GM21825 (cell line): ENCODE results near the gene YIPF2.

Experiments used
- ATAC-seq: cut with Tn5 transposase; IDR thresholded peaks from one replicate; pipeline ENCODE4 v1.9.1; 2021; ENCODE audit warnings: mild to moderate bottlenecking, moderate library complexity; ENCODE audit not compliant: unreplicated experiment

YIPF2 gene

DNA sequence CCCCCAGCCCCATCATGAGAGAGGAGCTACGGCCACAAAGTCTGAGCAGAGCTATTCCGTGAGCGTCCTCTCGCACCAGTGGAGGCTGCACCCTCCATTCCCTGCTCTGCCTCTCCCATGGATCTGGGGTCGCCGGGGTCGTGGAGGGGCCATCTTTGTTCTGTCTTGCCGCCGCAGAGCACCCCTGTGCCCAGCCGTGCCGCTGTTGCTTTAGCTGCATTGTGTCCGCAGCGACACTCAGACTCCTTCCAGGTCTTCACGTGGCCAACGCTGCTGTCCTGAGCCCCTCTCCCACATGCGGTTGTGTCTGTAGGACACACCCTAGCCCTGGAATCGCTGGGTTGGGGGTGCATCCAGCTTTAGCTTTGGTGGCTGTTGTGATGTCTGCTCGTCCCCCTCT lies 15.8 kb downstream of the YIPF2 start:
- ATAC-seq, result no peak

DNA sequence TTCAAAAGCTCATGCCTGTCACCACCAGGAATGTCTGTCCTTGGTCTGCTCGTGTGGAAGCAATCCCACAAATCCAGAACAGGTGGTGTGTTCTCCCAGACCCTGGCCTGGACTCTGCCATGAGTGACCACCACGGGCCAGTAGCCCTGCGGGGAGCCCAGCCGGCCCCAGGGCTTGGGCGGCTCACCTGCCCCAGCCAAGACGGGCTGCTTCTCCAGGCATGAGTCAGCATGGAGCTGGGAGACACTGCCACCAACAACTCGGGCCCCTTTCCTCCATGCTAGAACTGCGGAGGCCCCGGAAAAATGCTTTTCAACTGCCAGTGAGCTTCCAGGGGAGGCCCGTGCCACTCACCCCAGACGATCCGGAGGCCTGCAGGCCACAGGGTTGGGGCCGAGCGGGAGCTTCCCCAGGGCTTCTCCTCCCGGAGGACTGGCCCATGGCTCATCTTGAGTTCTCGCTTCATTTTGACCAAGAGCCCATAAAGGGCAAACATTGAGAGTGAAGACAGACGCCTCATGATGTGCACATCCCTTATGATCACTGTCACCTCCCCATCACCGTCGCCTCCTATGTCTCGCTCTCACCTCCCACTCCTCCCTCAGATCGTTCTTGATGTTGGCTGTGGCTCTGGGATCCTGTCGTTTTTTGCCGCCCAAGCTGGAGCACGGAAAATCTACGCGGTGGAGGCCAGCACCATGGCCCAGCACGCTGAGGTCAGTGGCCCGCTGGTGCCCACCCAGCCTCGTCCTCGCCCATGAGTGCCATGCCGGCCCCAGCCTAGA lies 16.7 kb downstream of the YIPF2 start:
- no peak for ATAC-seq

DNA sequence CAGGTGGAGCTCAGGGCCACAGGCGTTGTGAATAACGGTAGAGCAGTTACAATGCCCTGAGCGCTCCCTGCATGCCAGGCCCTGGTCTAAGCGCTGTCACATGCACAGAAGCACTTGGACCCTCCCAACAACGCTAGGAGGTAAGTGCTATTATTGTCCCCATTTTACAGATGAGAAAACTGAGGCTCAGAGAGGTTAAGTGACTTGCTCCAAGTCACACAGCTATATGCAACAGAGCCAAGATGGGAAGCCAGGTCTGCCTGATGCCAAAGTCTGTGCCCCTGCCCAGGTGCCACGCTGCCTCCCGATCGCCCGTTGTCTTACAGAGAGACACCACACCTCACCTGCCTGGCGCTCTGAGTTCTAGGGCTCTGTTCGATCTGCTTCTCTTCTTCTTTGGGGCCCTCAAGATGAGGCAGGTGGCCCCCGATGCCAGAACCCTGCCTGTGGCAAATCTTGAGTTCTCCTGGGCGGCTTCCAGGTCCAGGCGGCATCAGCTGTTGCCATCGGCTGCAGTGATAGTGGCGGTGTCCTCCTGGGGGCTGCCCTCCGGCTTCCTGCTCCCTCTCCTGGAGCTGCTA lies 20.0 kb downstream of the YIPF2 start:
- ATAC-seq, result no peak

DNA sequence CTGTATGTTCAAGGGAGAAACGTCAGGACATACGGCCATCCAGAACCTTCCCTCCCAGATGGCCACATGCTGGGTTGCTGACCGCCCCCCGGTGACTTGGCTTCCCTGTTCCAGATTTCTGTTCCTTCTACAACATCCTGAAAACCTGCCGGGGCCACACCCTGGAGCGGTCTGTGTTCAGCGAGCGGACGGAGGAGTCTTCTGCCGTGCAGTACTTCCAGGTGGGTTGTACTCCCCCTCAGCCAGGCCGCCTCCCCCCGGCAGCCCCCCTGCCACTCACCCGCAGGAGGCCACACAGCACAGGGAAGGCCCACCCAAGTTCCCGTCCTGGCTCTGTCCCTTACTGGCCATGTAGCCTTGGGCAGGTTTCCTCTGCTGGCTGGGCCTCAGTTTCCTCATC lies 20.5 kb downstream of the YIPF2 start:
- no peak for ATAC-seq

DNA sequence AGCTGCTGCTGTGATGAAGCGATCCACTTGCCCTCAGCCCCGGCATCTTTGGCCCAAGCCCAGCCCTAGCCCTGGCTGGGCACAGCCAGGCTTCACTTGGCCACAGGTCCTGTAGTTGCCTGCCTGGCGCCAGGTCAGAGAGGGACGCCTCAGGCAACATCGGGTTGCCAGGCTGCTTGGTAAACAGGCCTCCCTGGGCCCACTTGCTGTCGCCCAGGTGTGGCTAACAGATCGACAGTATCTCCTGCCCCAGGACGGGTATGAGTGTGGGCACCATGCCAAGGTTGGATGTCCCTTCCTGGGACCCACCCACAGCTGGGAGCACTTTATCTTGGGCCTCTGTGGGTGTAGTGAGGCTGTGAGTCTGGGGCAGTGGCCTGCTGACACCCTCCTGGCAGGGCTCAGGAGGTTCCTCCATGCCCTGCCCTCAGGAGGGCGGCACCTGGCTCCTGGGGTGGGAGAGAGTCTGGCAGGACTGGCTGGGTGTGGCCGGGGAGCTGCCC lies 29.2 kb downstream of the YIPF2 start:
- ATAC-seq, result no peak

DNA sequence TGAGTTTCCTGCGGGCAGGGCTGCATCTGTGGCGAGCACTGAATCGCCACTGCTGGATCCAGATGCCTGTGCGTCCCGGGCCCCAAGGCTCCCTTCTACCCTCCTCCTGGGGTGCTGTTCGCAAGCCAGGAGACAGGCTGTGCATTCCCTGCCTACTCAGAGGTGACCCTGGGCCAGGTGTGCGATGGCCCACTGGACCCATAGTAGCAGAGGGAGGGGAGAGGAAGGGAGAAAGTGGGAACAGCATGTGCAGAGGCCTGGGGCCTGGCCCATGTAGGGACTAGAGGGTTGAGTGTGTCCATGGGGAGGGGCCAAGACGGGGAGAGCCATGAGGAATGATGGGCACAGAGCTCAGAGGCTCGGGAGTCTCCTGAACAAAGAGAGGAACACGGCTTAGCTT lies 29.8 kb downstream of the YIPF2 start:
- no peak for ATAC-seq

DNA sequence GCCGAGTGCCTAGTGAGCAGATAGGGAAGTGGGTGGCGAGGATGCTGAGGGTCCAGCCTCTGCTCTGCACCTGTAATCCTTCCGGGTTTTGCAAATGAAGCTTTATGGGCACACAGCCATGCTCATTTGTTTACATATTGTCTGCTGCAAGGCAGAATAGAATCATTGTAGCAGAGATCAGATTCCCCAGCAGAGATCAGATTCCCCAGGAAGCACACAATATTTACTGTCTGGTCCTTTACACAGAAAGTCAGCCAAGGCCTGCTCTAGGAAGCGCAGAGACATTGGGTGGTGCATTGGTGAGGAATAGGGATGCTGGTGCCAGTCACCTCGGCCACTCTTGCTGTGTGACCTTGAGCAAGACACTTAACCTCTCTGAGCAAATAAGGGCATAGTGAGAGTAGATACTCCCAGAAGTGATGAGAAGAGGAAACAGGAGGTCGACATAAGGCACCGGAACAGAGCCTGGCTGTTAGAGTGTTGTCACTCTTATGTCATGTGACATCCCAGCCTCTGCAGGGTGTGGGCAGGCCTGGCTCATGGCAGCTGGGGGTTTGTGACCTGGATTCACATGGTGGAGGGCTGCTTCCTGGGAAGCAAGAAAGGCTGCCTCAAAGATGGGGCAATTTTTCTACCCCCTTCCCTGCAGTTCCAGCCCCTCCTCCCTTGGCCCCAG lies 31.4 kb downstream of the YIPF2 start:
- ATAC-seq, result no peak

DNA sequence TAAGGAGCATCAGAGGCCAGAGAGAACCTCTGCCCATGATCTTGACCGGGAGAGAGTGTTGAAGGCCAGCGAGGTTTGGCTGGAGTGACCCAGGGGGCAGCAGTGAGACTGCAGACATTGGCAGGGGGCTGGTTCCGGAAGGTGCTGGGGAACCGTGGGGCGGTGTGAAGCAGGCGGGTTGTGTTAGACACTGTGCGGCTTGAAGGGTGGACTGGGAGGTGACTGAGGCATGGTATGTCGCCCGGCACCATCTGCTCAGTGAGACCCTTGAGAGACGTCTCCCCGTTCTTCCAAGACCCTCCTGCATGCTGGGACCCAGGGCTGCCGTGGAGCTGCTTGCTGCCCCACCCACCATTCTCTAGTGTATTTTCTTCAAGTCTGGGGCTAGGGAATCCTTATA lies 32.5 kb downstream of the YIPF2 start:
- no peak for ATAC-seq

DNA sequence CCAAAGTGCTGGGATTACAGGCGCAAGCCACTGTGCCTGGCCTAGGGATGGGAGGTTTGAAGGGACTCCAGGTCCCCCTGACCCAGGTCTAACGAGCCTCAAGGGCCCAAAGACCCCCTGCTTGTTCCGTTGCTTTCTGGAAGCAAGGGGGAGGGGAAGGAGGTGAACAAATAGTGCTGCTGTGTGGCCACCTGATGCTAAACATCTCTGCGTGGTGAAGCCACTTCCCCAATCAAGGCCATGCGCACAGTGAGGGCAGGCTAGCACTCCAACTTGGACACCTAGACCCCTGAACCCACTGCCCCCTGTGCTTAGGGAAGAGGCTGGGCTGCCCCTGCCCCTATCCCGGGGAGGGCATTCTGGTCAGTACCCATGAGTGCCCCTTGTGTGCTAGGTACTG lies 33.1 kb downstream of the YIPF2 start:
- no peak for ATAC-seq

DNA sequence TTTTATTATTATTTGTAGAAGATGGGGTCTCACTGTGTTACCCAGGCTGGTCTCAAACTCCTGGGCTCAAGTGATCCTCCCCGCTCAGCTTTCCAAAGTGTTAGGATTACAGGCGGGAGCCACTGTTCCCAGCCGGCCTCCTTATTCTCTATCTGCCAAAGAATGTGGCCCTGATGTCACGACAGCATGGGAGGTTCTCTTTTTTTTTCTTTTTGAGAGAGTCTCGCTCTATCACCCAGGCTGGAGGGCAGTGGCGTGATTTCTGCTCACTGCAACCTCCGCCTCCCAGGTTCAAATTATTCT lies 33.6 kb downstream of the YIPF2 start:
- no peak for ATAC-seq

DNA sequence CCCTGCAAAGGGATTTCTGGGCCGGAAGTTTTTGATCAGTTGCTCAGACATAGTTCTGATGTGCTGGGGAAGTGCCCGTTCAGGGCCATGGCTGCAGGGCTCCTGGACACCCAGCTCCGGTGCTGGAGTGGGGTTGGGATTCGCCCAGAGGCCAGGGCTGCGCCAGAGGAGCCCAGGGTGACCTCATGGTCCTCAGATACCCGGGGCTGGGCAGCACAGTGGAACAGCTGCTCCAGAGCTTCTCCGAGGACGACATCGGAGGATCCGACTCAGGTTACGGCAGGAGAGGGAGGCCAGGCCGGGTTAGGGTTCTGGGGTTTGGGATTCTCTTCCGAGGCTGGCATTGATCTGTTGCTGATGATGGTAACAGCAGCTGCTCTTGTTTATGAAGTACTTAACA lies 36.2 kb downstream of the YIPF2 start:
- no peak for ATAC-seq

DNA sequence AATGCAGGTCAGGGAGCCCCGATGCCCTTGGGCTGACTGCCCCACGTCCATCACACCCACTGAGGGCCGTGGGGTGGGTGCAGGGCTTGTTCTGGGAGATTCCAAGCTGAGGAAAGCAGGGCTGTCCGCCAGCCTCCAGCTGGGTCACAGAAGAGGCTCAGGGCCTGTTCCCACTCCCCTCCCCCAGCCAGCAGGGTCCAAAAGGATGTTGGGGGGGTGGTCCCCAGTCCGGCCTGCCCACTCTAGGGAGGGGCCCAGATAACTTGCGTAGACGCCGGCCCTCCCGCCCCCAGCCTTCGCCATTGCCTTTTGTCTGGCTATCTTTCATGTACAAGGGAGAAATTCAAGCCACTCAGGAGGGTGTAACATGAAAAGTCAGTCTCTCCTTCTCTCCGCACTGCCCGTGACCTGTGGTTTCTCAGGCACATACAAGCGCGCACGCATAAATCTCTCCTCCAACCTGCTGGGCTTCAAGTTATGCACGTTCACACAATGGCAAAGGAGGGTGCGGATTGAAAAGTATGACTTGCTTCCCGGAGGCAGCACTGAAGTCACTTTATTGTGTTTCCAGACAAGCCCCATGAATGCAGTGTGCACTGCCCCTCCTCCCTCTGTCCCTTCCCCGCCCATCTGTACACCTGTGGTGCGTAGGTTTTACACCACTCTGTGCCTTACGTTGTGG lies 36.9 kb downstream of the YIPF2 start:
- ATAC-seq, result no peak

DNA sequence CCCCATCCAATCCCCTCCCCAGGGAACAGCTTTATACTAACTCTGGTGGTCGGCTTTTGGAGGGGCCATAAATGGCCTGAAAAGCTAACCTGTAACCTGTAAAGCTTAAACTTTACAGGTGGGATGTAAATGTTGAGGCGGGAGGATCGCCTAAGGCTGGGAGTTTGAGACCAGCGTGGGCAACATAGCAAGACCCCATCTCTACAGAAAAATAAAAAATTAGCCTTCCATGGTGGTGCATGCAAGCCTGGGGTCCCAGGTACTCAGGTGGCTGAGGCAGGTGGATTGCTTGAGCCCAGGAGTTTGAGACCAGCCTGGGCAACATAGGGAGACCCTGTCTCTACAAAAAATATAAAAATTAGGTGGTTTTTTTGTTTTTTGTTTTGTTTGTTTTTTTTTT lies 38.6 kb downstream of the YIPF2 start:
- no peak for ATAC-seq

DNA sequence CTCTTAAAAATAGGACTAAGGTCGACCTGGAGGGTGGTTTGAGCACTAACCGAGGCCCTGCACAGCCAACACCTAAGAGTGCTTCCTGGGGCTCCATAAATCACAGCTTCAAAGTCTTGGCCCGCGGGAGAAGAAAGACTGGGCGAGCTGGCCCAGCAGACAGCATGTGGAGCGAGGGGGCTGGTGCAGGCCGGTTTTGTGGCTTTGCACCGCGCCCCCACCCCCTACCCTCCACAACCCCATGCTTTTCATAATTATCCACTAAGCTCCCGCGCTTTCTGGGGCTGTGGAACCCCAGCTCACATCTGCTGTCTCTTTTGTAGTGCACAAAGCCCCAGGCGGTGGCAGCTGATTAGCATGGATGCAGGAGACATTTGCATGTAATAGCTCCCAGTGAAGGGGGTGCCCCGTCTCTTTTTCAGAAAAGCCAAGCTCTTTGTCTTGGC lies 40.0 kb downstream of the YIPF2 start:
- ATAC-seq, result no peak

DNA sequence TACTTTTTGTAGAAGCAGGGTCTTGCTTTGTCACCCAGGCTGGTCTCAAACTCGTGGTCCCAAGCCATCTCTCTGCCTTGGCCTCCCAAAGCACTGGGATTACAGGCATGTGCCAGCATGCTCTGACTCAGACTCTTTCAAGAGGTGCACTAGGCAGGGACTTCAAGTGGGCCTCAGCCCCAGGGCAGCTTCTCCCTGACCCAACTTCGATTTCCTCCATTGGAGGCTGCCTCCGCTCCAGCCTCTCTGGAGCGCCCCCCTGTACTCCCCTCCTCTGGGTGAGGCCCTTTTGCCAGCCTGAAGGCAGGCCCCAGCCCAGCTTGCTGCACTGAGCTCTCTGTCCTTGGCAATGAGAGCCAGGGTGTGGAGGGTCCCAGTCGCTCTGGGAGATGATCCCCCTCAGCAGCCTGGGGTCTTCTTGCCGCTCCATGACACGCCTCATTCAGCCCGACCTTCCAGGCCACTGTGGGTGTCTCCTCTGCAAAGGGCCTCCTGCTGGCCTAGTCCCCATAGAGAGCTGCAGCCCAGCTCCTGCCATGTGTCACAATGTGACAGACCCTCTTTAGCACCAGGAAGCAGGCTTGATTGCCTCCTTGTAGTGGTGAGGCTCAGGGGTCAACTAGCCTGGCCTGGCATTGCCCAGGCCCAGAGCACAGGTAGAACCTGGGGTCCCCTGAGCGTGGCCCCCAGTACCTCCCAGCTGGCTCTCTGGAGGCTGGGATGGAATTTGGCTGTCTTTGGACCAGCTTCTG lies 40.6 kb downstream of the YIPF2 start:
- no peak for ATAC-seq

DNA sequence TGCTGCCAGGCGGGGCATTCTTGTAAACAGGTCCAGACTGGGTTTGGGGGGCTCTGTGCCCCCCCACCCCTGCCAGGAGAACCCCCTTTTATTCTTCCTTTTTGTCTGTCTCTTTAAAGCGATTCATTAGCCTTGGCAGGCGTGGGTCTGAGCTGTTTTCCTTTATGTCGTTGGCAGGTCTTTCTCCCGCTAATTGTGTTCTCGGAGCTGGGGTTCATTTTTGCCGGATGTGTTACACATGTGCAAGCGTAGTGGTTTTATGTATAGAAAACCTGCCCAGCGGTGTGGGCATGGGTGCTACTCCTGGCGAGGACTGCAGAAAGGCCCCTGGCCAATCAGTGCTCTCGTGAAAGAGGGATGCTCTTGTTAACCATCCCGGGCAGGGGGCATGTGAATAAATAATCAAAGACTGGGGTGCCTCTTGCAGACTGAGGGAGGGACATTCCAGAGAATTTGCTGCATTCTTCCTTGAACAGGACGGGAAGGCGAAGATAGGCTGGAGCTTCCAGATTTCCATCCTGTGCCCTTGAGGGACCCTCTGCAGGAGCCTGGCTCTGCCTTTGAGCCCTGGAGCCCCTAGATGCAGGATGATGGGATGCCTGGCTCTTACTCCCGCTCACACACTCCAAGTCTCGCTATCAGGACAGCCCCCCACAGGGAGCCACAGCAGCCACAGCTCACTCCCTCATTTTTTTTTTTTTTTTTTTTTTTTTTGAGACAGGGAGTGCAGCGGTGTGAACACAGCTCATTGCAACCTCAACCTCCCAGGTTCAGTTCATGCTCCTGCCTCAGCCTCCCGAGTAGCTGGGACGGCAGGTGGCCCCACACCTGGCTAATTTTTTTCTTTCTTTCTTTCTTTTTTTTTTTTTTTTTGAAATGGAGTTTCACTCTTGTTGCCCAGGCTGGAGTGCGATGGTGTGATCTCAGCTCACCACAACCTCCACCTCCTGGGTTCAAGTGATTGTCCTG lies 43.0 kb downstream of the YIPF2 start:
- ATAC-seq, result no peak

DNA sequence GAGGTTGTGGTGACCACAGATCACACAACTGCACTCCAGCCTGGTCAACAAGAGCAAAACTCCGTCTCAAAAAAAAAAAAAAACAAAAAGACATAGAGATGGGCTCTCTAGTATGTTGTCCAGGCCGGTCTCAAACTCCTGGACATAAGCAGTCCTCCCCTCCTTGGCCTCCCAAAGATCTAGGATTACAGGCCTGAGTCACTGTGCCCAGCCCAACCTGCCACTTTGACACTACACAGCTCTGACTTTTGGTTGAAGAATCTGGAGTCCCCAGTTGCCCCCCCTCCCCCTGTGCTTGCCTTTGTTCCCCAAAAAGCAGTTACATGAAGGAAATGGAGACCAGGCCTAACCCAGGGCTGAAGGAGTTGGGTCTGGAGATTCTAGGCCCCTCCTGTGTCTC lies 44.2 kb downstream of the YIPF2 start:
- ATAC-seq, result no peak

DNA sequence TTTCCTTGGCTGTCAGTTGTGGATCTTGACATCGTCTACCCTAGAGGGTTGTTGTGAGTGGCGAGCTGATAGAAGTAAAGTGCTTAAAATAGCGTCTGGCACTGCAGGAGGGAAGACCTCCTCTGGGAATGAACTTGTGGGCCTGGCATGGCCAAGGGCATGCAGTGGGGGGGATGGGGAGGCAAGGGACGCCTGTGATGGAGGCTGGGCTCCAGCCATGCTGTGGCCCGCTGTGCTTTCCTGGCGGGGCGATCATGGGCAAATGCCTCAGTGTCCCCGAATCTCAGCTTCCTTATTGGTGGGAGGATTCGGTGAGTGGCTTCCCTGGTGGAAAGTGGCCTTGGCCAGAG lies 46.4 kb downstream of the YIPF2 start:
- no peak for ATAC-seq

DNA sequence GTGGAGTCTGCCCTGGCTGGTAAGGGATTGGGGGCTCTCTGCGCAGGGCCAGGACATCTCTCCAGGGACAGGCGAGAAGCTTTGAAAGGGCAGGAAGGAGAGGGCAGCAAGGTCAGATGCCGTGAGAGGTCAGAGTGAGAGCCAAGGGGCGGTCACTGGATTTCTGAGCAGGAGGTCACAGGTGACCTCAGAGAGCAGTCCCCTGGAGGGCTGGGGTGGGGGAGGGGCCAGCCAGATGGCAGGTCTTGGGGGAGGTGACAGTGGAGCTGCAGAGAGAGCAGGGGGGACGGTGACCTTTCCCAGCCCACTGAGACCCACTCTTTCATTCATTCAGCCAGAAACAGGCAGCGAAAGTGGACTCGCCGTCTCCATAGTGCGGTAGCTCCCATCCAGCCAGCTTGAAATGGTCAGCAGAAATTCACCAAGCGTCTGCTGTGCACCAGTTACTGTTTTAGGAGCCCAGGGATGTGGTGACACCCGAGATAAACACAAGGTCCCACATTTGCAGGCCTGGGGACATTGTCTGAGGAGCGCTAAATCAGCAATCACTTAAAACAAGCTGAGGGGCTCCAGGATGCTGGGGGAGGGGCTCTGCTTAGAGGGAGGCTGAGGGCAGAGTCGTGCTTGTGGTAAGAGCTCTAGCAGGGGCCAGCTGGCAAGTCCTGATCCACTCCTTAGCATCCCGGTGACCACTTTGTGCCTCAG lies 46.9 kb downstream of the YIPF2 start:
- no peak for ATAC-seq
